Spleen (tissue), 11 donors: ENCODE data around the gene TRIOBP. TPM values are rescaled to one million over a fixed set of nuclear protein-coding genes. Genes with fewer than 3 reads are reported as not detected.

Experiments used
- DNase-seq: peaks from one replicate; pipeline ENCODE4 v3.0.0-alpha.2; 2020
- H3K27ac ChIP-seq, 8 donors: fragments of 200-600 bp; sonication (generic) in 7 of 8; 1 replicate in 4 of 8; 2 replicates in 4 of 8; pipeline versions ENCODE4 v1.5.0 to v1.8.0; 2016 to 2021; ENCODE audit warnings: inconsistent platforms in 4 of 8, mild to moderate bottlenecking in 4 of 8, moderate library complexity in 1 of 8
- H3K27me3 ChIP-seq, 7 donors: fragments of 200-600 bp; sonication (generic) in 6 of 7; replicated peaks in 1 of 7; 1 replicate in 4 of 7; 2 replicates in 3 of 7; pipeline versions ENCODE4 v1.5.0 to v1.8.0; 2016 to 2021; ENCODE audit warnings: inconsistent platforms in 3 of 7, mild to moderate bottlenecking in 1 of 7
- H3K36me3 ChIP-seq, 6 donors: fragments of 200-600 bp; sonication (generic) in 5 of 6; 1 replicate in 4 of 6; 2 replicates in 2 of 6; pipeline versions ENCODE4 v1.5.0 to v1.8.0; 2016 to 2021; ENCODE audit warnings: inconsistent platforms in 2 of 6
- H3K4me1 ChIP-seq, 6 donors: fragments of 200-600 bp; sonication (generic) in 5 of 6; 1 replicate in 3 of 6; 2 replicates in 3 of 6; pipeline versions ENCODE4 v1.5.0 to v1.8.0; 2016 to 2021; ENCODE audit warnings: inconsistent platforms in 3 of 6
- H3K4me3 ChIP-seq, 8 donors: fragments of 200-600 bp; sonication (generic) in 7 of 8; 1 replicate in 4 of 8; 2 replicates in 4 of 8; pipeline versions ENCODE4 v1.5.0 to v1.8.0; 2016 to 2021; ENCODE audit warnings: inconsistent platforms in 4 of 8, mild to moderate bottlenecking in 4 of 8, moderate library complexity in 2 of 8
- H3K9me3 ChIP-seq, 8 donors: fragments of 200-600 bp; sonication (generic) in 7 of 8; 1 replicate in 4 of 8; 2 replicates in 4 of 8; pipeline versions ENCODE4 v1.5.0 to v1.8.0; 2016 to 2021; ENCODE audit warnings: inconsistent platforms in 4 of 8
- POLR2A ChIP-seq, 3 donors: fragments of 450-650 bp; IDR thresholded peaks; one replicate each; pipeline ENCODE4 v1.5.1; 2017; ENCODE audit warnings: antibody characterized with exemption in 3 of 3, mild to moderate bottlenecking in 1 of 3
- POLR2AphosphoS5 ChIP-seq, 3 donors: sonication (generic); formaldehyde crosslinking; IDR thresholded peaks; one replicate each; pipeline ENCODE4 v1.5.1; 2017; ENCODE audit warnings: antibody characterized with exemption in 3 of 3
- WGBS, 5 donors: extraction: QIAGEN DNeasy Blood & Tissue Kit in 3 of 5; methylation state at CpG; one replicate each; pipeline versions ENCODE4 v1.1.5 to v1.1.7; 2013 to 2018; 5-methylcytosine and 5-hydroxymethylcytosine counted together
- intact Hi-C: fragments of 100-400 bp; cut with DNase I; formaldehyde crosslinking; loops from one replicate; pipeline ENCODE4 v1.15.0; 2023; ENCODE audit warnings: low total_unique reads
- polyA plus RNA-seq, 3 donors: library from polyadenylated mRNA; stranded (reverse); fragments of 200-250 nt; gene quantifications; one replicate each; pipeline ENCODE4 v1.2.1, GENCODE V29; 2013
- total RNA-seq, 7 donors: library from RNA; depleted of rRNA in 3 of 7; stranded (reverse); fragments of >200 nt in 3 of 7; fragmentation: NEBNext Ultra II Directional in 4 of 7; extraction: Animal tissue kit (Norgen Biotek cat#: 25700) in 4 of 7; gene quantifications; one replicate each; pipeline versions ENCODE4 v1.1.0 to v1.2.1, GENCODE V29; 2016 to 2021
- TF ChIP-seq, protein P1 (sequence below), 11 experiments: fragments of 200-600 bp in 7 of 11; fragments of 450-650 bp in 4 of 11; sonication (generic) in 4 of 11; IDR thresholded peaks in 8 of 11; conservative IDR thresholded peaks in 3 of 11; 1 replicate in 7 of 11; 2 replicates in 4 of 11; pipeline versions ENCODE4 v1.4.0 to v1.8.0; 2016 to 2021; ENCODE audit warnings: antibody characterized with exemption in 11 of 11, inconsistent platforms in 4 of 11, mild to moderate bottlenecking in 1 of 11
- donor health status: healthy with polysubstance abuse.
- donor health status: DM: no; HTN: no; CAD: no; lungs with moderate emphysema.
- donor health status: DM: no; HTN: no; CAD: no.
- donor health status: Bipolar disorder and iron deficiency.
- donor health status: healthy.
- donor health status: DM: no; HTN: no; CAD: no.
- donor health status: DM: yes; HTN: yes; CAD: no.

Gene TRIOBP
- total and polyA plus RNA-seq, 10 donors = 24.6 to 151 (median 103) TPM

DNA sequence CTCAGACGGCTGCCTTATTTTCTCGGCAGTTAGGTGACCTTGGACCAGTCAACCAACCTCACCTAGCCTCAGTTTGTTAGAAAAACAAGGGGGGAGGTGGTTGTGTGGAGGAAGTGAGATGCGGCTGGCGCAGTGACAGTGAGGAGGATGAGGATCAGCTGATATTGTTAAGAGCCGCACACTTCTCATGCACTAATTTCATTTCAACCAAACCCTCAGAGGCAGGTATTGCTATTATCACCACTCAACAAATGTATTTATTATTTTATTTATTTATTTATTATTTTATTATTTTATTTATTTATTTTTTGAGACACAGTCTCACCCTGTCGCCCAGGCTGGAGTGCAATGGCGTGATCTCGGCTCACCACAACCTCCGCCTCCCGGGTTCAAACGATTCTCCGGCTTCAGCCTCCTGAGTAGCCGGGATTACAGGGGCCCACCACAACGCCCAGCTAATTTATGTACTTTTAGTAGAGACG lies 19.3 kb upstream of the TRIOBP start:
- intact Hi-C loops = no loop called here
- 39 to 52% (median 48%) methylated on average over 15 of the region's 15 CpGs for WGBS, 5 donors
- TF ChIP-seq, protein P1, sequence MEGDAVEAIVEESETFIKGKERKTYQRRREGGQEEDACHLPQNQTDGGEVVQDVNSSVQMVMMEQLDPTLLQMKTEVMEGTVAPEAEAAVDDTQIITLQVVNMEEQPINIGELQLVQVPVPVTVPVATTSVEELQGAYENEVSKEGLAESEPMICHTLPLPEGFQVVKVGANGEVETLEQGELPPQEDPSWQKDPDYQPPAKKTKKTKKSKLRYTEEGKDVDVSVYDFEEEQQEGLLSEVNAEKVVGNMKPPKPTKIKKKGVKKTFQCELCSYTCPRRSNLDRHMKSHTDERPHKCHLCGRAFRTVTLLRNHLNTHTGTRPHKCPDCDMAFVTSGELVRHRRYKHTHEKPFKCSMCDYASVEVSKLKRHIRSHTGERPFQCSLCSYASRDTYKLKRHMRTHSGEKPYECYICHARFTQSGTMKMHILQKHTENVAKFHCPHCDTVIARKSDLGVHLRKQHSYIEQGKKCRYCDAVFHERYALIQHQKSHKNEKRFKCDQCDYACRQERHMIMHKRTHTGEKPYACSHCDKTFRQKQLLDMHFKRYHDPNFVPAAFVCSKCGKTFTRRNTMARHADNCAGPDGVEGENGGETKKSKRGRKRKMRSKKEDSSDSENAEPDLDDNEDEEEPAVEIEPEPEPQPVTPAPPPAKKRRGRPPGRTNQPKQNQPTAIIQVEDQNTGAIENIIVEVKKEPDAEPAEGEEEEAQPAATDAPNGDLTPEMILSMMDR (IDR thresholded peaks at IDR 0.05 in 8 of 11, conservative IDR thresholded peaks at IDR 0.05 in 3 of 11) = no peak
- no peak for TF ChIP-seq POLR2A (IDR thresholded peaks at IDR 0.05)
- no peak for TF ChIP-seq POLR2AphosphoS5 (IDR thresholded peaks at IDR 0.05)
- peaks cover 33 to 85% (median 67%) of the 10 kb centered on the region in 6 donors for H3K4me1 ChIP-seq
- DNase-seq = no peak
- peaks cover 0 to 25% (median 2%) of the 10 kb centered on the region in 6 donors for H3K36me3 ChIP-seq
- H3K4me3 ChIP-seq = peak overlapping the region; percentile 47 to 87 (median 62)
- no peaks in the 10 kb centered on the region for H3K27me3 ChIP-seq
- peak overlapping the region; percentile 92 to 99 (median 96) for H3K27ac ChIP-seq
- no peaks in the 10 kb centered on the region for H3K9me3 ChIP-seq

DNA sequence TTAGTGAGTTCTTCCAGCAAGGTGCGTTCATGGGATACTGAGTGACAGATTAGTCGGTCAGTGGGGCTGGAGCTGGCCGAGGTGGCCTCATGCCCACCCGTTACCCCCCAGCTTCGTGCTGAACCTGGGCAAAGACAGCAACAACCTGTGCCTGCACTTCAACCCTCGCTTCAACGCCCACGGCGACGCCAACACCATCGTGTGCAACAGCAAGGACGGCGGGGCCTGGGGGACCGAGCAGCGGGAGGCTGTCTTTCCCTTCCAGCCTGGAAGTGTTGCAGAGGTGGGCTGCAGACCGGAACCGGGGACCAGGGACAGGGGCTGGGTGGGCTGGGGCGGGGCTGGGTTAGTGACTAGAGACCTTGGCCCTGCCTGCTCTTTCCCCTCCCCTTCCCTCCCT lies 18.5 kb upstream of the TRIOBP start:
- peak overlapping the region in 3 of 8 donors; percentile 95 to 99 (median 97) for H3K27ac ChIP-seq
- 70 to 82% (median 76%) methylated on average over 18 of the region's 18 CpGs for WGBS, 5 donors
- peaks cover 0 to 25% (median 2%) of the 10 kb centered on the region in 6 donors for H3K36me3 ChIP-seq
- intact Hi-C loops = no loop called here
- no peaks in the 10 kb centered on the region for H3K9me3 ChIP-seq
- H3K27me3 ChIP-seq = no peaks in the 10 kb centered on the region
- peaks cover 33 to 76% (median 59%) of the 10 kb centered on the region in 6 donors for H3K4me1 ChIP-seq
- TF ChIP-seq POLR2AphosphoS5 (IDR thresholded peaks at IDR 0.05) (no peak), POLR2A (IDR thresholded peaks at IDR 0.05) (no peak)
- TF ChIP-seq, protein P1 (IDR thresholded peaks at IDR 0.05 in 8 of 11, conservative IDR thresholded peaks at IDR 0.05 in 3 of 11) = no peak
- no peak for DNase-seq
- H3K4me3 ChIP-seq = no peak overlapping the region

DNA sequence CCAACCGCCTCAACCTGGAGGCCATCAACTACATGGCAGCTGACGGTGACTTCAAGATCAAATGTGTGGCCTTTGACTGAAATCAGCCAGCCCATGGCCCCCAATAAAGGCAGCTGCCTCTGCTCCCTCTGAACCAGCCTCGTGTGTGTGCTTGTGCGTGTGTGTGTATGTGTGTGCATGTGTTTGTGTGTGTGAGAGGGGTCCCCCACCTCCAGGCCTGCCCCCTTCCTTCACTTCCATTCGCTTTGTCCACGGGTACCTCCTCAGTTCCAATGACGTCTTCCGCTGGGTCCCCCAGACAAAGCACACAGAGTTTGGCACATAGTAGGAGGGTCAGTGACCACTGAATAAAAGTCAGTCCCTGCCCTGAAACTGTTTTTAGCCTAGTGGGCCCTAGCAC lies 17.2 kb upstream of the TRIOBP start:
- peaks cover 31 to 63% (median 48%) of the 10 kb centered on the region in 6 donors for H3K4me1 ChIP-seq
- no peak for DNase-seq
- 82 to 95% (median 93%) methylated on average over 7 to 8 of the region's 8 CpGs for WGBS, 5 donors
- intact Hi-C loops = loop anchor here (5.0 kb wide), 2 partner anchors 37 to 57 kb away; no protein-coding TSS in a partner anchor
- no peaks in the 10 kb centered on the region for H3K9me3 ChIP-seq
- no peak overlapping the region for H3K4me3 ChIP-seq
- H3K27ac ChIP-seq = no peak overlapping the region
- peaks cover 0 to 25% (median 2%) of the 10 kb centered on the region in 6 donors for H3K36me3 ChIP-seq
- H3K27me3 ChIP-seq = no peaks in the 10 kb centered on the region
- TF ChIP-seq POLR2A (IDR thresholded peaks at IDR 0.05) (no peak), POLR2AphosphoS5 (IDR thresholded peaks at IDR 0.05) (no peak)
- TF ChIP-seq, protein P1 (IDR thresholded peaks at IDR 0.05 in 8 of 11, conservative IDR thresholded peaks at IDR 0.05 in 3 of 11) = no peak

DNA sequence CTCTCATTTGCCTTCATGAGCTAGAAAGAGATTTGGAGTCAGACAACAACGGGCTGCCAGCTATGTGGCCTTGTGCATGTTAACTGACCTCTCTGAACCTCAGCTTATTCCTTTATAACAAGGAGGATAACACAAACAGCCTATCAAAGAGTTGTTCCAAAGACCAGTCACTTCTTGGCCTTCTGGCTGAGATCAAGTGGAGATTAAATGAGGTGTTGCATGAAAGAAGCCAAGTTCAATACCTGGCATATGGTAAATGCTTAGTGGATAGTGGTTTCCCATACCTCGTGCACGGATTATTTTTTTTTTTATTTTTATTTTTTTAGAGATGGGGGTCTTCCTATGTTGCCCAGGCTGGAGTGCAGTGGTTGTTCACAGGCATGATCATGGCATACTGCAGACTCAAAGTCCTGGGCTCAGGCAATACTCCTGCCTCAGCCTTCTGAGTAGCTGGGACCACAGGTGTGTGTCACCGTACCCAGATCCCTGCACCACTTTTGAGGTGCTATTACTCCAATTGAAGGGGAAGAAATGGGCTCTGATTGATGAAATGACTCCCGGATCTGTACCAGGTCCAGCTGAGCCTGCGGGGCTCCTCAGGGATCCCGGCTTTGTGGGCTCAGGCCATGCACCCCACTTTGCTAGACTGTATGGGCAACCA lies 16.5 kb upstream of the TRIOBP start:
- WGBS, 5 donors = 77 to 91% (median 89%) methylated on average over 4 to 7 of the region's 7 CpGs
- Histone ChIP-seq H3K4me3 (no peak overlapping the region), H3K9me3 (no peaks in the 10 kb centered on the region), H3K27me3 (no peaks in the 10 kb centered on the region), H3K4me1 (peaks cover 24 to 60% (median 43%) of the 10 kb centered on the region in 6 donors), H3K36me3 (peaks cover 0 to 25% (median 2%) of the 10 kb centered on the region in 6 donors), H3K27ac (peak overlapping the region in 2 of 8 donors; percentile 4 to 46)
- intact Hi-C loops = loop anchor here (5.0 kb wide), 2 partner anchors 38 to 58 kb away; no protein-coding TSS in a partner anchor
- TF ChIP-seq POLR2AphosphoS5 (IDR thresholded peaks at IDR 0.05) = no peak
- TF ChIP-seq POLR2A (IDR thresholded peaks at IDR 0.05) = no peak
- TF ChIP-seq, protein P1 (IDR thresholded peaks at IDR 0.05 in 8 of 11, conservative IDR thresholded peaks at IDR 0.05 in 3 of 11) = no peak
- no peak for DNase-seq
